HS-5 (cell line): ENCODE measurements around the gene CPB1.
"Not testable (repeated sequence)": the region's sequence is repeated elsewhere in the genome, so short reads cannot be mapped to it uniquely, and the experiment has no call there.

Source experiments
- DNase-seq: peaks from one replicate; pipeline ENCODE4 v3.0.0-alpha.2; 2012; ENCODE audit warnings: low read depth

CPB1 gene

DNA sequence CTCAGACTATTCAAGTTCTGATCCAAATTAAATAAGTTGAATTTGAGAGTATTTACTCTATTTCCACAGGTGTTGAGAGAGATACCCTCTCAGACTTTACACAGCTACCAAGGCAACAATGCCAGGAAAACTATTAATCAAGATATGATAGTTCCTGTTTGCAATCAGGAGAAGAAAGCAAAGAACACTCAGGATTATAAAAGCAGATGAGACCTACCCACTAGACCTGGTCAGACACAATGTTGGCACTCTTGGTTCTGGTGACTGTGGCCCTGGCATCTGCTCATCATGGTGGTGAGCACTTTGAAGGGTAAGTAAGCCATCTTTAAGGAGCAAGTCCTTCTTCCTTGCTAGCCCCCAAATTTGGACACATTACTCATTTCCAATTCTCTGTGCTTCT is at the start of gene CPB1:
Gene CPB1 (plus strand): TSS at position 227 of the 400 bp plus-strand sequence. CDS start 13 bp downstream, at position 240.
- DNase-seq: no peak

DNA sequence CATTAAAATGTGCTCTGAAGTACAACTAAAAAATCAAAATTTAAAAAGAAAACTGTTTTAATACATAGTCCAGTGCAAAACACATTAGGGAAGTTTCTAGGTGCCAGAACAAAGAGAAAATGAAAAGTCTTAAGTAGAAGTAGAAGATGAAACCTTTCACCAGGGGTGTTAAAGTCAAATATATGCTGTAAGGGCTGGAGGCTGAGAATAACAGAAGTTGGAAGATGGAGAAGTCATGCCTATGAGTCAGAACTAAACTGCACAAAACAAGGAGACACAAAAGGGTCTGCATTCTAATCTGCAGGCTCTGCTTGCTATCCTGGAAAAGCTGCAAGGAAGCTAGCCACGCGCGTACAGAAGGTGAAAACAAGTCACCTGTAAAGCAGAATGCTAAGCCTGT is 48.7 kb upstream of the CPB1 start:
- DNase-seq: no peak

DNA sequence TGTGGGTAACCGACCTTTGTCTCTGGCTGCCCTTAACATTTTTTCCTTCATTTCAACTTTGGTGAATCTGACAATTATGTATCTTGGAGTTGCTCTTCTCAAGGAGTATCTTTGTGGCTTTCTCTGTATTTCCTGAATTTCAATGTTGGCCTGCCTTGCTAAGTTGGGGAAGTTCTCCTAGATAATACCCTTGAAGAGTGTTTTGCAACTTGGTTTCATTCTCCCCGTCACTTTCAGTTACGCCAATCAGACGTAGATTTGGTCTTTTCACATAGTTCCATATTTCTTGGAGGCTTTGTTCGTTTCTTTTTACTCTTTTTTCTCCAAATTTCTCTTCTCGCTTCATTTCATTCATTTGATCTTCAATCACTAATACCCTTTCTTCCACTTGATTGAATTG is 42.6 kb upstream of the CPB1 start:
- not testable (repeated sequence) for DNase-seq

DNA sequence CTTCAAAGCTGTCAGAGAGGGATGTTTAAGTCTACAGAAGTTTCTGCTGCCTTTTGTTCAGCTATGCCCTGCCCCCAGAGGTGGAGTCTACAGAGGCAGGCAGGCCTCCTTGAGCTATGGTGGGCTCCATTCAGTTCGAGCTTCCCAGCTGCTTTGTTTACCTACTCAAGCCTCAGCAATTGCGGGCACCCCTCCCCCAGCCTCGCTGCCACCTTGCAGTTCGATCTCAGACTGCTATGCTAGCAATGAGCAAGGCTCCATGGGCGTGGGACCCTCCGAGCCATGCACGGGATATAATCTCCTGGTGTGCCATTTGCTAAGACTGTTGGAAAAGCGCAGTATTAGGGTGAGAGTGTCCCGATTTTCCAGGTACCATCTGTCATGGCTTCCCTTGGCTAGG is 41.5 kb upstream of the CPB1 start:
- not testable (repeated sequence) for DNase-seq

DNA sequence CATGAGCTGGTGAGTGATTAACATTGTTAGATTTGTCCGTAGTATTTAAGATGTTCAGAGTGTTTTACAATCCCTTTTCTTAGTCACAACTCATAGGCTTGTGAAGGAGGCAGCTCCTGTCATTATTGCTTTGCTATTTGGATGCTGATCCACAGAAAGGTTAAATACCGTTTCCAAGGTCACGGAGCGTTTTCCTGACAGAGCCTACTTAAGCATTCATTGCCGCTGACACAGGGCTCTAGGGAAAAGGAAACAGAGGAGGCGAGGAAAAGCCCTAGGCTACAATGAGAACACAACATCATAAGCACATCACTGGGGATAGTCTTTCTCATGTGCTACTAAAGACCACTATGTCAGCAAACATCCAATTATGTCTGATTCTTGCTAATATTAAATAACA is 38.5 kb upstream of the CPB1 start:
- DNase-seq: no peak

DNA sequence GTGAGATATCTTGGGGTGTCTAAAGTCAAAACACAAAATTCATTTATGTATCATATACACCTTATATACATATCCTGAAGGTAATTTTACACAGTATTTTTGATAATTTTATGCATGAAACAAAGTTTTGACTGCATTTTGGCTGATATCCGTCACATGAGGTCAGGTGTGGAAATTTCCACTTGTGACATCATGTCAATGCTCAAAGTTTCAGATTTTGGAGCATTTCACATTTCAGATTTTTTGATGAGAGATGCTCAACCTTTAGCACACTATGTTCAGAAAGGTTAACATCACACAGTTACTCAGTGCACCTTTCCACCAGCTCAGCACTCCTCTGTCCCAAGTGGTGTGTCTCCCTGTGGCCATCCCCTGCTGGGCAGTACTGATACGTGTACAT is 37.7 kb upstream of the CPB1 start:
- no peak for DNase-seq

DNA sequence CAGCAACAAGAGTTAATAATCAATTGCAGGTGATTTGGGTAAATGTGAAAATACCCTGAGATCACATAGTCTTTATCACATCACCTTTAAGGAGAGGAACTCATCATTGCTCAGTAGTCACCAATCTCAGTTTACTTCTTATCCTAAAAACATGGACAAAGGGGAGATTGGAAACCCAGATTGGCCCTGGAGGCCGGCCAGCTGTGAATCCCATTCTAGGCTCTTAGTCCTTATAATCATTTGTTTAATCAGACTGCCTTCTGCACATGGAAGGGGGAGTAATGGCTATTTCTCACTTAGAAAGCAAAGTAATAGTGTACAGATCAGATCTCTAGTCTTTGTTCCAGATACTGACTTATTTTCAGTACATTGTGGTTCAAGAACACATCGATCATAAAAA is 37.2 kb upstream of the CPB1 start:
- DNase-seq: no peak

DNA sequence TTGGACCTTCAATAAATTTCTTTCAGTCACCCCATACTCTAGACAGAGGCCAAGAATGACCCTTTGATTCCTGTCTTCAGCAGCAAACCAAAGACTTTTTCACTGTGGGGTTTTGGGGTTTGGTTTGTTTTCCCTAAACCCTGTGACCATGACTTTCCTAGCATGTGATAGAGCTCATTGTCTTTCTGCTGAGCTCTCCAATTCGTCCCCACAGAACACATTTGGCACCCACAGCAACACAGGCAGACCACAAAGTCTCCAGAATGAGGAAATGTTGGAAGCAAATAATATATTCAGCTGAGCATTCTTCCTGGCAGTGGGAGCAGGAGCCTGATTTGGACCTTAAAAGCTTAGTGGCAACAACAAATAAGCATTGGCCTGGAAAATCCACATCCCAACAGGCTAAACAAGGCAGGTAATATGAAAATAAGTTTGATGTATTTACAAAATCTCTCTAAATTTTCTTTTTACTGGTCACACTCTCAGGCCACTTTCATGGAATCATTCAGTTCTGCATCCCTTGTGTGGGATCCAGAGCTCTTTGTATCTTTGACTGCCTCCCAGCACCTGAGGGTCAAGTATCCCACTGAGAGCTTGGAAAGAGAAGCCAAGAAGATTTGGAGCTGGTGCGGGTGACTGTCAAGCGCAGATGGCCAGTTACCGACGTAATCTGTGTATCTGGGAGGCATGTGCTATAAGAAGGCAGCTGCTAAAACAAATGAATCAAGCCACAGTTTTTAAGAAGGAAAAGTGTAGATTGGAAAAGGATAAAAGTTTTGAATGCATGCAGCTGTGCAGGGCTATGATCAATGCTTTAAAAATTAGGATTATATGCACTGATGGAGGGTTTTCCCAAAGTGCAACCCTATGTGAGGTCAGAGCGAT is 36.5 kb upstream of the CPB1 start:
- DNase-seq: no peak

DNA sequence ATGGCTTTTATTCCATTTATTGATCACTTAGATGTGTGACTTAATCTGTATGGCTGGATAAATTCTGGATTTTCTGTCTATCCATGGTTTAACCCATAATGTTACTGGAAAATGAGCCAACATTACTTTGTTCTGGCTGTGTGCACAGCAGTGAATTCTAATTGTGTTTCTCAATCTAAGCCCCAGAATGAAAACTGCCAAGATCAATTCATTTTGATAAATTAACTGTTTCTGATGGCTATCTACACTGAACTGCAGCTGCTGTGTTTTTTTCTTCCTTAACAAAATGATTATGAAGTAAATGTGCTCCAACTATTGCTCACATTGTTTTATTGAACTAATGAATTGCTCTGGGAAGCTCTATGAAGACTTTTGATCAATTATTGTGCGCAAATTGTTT is 35.7 kb upstream of the CPB1 start:
- DNase-seq: no peak

DNA sequence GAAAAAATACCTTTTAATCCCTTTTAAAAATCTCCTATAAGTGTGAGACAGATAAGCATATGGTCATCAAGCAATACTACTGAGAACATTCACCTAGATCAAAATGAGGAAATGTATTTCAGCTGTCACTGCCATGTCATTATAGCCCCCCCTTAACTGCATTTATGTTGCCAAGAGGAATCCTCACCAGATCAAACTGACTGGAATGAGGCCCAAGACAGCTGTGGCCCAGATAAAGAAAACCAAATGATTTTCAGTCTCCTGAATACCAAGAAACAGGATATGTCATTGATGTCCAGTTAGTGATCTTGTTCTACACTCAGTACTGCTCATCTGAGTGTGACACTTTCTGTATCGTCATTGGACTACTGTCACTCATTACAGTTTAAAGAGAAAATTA is 35.1 kb upstream of the CPB1 start:
- DNase-seq: no peak

DNA sequence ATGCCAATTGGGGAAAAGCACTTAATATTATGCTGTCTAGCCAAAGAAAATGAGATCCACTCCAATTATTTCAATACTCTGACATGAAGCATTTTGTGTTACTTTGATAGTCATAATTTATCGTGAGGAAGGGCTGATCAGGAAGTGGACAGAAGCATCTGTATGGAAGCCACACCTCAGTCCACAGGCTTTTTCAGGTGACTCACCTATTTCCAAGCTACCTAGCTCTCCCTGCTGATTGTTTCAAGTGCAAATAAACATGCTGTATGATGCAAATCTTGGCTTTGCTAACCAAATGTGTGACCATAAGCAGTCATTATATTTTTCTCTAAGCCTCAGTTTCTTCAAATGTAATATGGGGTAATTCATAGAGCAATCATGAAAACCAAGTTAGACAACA is 30.8 kb upstream of the CPB1 start:
- no peak for DNase-seq

DNA sequence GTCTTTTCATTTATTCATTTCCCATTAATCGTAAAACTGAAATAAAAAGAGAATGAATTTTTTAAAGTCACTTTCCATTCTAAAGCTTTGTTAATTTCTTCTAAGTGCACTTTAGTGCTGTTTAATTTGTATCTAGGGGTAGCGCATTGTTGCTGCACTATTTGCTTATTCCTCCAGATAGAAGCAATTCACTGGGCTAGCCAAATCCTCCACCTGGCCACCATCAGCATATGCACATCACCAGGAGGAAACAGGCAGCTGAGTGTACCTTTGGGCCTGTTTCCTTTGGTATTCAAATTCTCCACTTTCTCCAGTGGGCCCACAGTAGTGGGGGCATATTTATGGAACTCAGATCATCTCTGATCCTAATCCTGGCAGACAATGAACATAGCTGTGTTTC is 29.8 kb upstream of the CPB1 start:
- DNase-seq: no peak

DNA sequence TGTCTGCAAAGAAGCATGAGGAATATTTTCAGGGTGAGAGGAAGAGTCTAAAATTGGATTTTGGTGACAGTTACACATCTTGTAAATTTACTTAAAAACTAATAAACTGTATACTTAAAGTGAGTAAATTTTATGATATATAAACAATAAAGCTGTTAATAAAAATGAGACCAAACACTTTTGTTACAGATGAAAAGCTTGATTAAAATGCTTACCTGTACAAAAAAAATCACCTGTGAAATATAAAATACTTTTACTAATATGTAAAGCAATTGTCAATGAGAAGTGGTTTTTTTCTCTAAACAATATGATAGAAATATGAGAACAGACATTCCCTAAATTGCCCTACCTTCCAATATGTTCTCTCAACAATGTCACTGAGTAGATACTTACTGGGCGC is 27.2 kb upstream of the CPB1 start:
- no peak for DNase-seq

DNA sequence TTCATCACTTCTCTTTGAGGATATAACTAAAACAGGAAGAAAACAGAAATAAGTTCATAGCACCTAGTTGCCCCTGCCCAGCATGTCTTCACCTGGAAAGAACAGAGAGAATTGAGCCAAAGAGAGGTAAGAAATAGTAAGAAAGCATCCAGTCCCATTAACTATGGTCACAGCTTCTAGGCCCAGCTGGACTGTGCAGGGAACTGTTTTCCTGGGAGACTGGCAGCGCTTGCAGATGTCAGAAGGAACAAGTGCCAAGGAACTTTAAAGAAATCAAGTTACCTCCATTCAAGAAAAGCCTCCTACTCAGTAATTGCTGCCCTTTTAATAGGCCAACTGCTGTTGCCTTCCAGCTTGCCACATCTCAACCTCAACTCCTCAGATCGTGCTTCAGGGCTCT is 17.8 kb upstream of the CPB1 start:
- DNase-seq: no peak

DNA sequence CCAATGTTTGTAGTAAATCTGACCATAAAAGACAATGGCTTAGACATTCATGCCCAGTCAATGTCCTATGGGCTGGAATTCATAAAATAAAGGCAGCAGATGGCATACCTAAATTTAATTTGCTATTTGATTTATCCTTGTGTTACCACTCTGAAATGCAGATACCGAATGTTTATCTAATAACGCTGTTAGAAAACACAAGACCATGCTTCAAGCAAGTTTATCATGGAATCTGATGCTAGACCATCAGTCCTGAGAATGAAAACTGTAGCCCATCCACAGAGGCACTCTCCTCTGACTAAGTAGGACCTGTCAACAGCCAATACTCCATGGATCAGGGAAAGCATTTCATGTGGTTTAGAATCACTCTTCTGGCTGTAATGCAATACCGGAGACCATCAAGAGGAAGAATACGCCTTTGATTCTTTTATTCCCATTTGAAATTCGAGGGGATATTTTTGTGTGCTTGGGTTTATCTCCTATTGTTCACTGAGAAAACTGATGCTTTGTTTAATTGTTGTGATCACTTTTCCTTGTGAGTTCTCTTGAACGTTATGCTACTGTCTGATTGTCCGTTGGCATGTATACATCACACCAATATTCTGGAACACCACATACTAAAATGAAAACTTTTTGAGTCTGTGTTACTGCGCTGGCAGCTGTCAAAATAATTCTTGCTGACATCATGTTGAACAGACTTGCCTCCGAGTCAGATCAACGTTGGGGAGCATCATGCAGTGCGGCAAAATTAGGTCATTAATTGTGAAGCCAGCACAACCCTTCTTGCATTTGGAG is 12.1 kb upstream of the CPB1 start:
- DNase-seq: no peak

DNA sequence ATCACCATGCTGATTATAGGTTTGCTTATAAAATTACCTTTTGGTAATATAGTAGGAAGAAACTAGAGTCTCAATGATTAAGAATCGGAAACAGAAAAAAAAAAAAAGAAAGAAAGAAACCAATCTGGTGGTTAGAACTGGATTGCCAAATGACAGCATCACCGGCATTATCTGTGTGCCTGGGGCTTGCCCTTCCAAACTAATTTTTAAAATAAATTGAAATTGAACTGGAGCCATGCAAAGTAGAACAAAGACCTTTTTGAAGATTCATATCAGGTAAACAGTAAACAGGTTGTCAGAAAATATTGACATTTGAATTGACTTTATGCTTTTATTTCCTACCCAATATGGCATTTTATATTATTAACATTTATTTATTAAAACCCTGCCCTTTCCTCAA is 11.2 kb upstream of the CPB1 start:
- no peak for DNase-seq

DNA sequence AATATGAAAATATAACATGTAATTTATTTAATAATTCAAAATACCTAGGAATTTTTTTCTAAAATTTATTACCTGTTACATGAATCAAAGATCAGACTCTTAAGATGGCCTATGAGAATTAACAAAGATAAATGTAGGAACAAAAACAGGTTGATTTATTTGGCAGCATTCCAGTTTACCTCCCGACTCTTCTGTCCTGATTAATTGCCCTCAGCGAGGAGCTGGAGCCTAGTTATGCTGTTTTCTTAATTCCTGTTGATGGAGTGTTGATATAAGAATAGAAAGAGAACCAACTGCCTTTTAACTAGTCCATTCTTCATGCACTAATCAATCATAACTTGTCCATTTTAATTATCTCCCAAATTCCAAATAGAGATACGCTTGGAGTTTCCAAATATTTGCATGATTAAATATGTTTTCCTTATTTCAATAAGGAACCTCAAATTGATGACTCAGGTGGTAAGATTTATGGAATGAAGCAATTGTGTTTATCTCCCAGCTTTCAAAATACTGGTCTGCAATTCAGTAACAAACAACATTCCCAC is 10.6 kb upstream of the CPB1 start:
- no peak for DNase-seq

DNA sequence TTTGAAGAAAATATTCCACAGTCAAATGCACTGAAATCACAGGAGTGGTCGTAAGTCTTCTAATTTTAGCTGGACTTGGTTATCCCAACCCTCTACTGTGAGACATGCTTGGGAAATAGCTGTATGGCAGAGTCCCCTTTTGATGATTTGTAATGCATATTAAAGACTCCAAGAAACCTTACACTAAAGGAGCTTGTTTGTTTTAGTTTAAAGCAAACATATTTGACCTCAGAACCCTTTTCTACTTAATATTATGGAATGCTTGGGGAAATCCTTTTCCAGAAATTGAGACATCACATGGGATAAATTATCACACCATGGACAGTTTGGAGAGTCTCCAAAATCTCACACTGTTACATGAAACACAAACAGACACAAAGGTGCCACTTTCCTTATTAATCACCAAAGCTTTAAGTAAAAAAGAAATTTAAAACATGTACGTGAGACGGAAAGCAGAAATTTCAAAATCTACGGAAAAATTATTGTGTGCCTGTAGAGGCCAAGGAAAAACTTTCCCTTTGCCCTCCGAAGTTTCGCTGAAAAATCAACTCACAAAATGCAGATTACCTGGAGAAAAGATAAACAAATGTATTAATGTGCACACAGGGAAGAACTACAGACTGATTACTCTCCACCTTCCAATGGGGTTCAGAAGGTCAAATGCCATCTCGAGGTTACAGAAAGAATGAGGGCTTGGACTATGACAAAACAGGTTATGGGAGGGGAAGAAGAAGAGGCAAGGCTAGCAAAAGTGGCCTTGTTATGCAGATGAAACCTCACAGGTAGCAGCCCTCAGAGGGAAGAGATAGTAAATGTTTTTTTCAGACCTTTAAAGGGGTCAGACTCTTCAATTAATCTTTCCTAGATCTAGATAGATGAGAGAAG is 7.0 kb upstream of the CPB1 start:
- no peak for DNase-seq

DNA sequence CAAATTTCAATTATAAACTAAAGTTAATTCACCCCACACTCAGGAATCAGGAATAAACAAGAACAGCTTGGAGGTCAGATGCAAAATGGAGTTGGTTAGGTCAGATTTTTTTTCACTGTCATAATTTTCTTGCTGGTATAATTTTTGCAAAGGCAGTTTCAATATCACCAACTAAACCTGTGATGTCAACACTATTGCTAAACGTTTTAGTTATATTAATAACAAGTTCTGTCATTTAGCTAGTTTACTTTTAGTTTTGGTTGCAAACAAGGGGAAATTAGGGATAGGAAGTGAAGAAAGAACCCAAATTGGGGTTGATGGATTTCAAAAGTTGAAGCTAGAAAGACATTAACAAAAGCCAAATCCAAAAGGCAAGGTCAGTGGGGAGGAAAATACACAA is 4.6 kb upstream of the CPB1 start:
- DNase-seq: no peak

DNA sequence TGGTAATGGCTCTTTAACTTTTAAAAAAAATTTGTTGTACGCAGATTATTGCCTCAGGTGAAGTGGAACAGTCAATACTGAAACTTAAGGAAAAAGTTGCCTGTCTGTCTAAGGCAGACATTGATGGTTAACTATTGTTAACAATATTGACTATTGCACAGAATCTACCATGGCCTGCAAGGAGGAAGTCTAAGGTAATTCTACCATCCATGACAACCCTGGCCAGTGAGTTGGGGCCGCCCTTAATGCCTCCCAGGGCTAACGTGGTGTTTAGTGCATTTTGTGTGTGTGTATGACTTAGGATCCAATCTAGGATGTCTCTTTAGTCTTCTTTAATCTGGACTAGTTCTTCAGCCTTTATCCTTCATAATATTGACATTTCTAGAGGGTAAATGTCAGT is 2.1 kb upstream of the CPB1 start:
- no peak for DNase-seq

DNA sequence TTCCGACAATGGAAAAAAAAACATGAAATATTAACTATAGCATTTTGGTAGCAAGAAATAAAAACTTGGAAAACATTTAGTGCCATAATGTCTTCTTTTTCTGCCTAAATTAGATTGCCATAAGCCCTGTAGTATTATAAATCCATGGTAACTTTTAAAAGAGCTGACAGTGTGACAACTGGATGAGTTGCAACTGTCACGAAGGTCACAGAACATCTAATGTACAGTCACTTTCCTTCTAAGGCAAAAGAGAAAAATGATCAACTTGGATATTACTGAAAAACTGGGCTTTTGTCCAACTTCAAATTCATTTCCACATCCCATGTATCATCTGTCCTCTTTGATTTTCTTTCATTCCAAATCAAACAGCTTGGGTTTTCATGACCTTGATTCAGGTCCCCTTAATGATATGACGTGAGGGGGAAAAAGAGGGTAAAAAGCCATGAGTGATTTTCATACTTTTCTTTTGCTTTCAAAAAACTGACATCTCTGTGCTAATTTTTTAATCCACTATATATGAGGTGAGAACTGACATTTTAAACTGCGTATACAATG is 602 bp downstream of the CPB1 start:
- DNase-seq: no peak

DNA sequence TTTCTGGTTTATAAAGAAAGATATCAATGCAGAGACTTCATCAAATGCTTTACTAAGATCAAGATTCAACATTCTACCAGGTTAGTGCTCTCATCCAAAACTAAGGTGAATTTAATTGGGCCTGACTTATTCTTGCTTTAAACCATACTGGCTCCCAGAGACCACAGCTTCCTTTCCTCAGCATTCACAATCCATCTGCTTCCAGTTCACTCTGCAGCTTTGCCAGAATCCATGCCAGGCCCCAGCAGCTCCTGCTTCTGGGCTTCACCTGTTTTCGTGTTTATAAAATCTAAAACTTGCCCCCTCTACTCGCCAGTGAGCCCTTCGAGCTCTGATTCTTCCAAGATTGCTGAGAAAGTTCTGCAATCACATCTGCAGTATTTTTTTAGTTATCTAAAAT is 2.3 kb downstream of the CPB1 start:
- DNase-seq: no peak
